OCI-LY3 (cell line): ENCODE results near the gene SLC12A4.
"Not testable (repeated sequence)": the region's sequence is repeated elsewhere in the genome, so short reads cannot be mapped to it uniquely, and the experiment has no call there.

ENCODE experiments used
- H2AFZ ChIP-seq: fragments of 200-600, 300-600 bp; shearing (Covaris generic); 2 replicates; pipeline ENCODE4 v1.6.0; 2014; ENCODE audit warnings: antibody characterized with exemption, low read depth, low read length
- H3K27ac ChIP-seq: fragments of 200-600, 300-600 bp; sonication (generic); 2 replicates; pipeline ENCODE4 v1.5.1; 2014; ENCODE audit warnings: mild to moderate bottlenecking, low read length, moderate library complexity, mixed read lengths
- H3K27me3 ChIP-seq: fragments of 200-600, 300-600 bp; sonication (generic); 2 replicates; pipeline ENCODE4 v1.6.1; 2014; ENCODE audit warnings: low read depth, low read length, mixed read lengths
- H3K36me3 ChIP-seq: fragments of 200-600, 300-600 bp; sonication (generic); replicated peaks from 2 replicates; pipeline ENCODE3; 2014; ENCODE audit warnings: low read depth, low read length, mixed read lengths
- H3K4me1 ChIP-seq: fragments of 300-600, 200-600 bp; sonication (generic); 2 replicates; pipeline ENCODE4 v1.6.1; 2014; ENCODE audit warnings: low read length, mixed read lengths
- H3K4me2 ChIP-seq: fragments of 200-600, 300-600 bp; sonication (generic); 2 replicates; pipeline ENCODE4 v1.6.1; 2014; ENCODE audit warnings: low read length, mixed read lengths
- H3K4me3 ChIP-seq: fragments of 300-600, 200-600 bp; sonication (generic); 2 replicates; pipeline ENCODE4 v1.5.1; 2014; ENCODE audit warnings: antibody characterized with exemption, mild to moderate bottlenecking, low read length, moderate library complexity
- H3K79me2 ChIP-seq: fragments of 300-600, 200-600 bp; shearing (Covaris generic); 2 replicates; pipeline ENCODE4 v1.6.1; 2014; ENCODE audit warnings: mild to moderate bottlenecking, low read length, mixed read lengths
- H3K9ac ChIP-seq: fragments of 300-600, 200-600 bp; shearing (Covaris generic); 2 replicates; pipeline ENCODE4 v1.6.0; 2014; ENCODE audit warnings: mild to moderate bottlenecking, low read length, moderate library complexity
- H3K9me3 ChIP-seq: fragments of 200-600, 300-600 bp; shearing (Covaris generic); 2 replicates; pipeline ENCODE4 v1.6.1; 2014; ENCODE audit warnings: low read length, mixed read lengths; ENCODE audit not compliant: insufficient read depth
- H4K20me1 ChIP-seq: fragments of 200-600, 300-600 bp; sonication (generic); 2 replicates; pipeline ENCODE4 v1.6.1; 2016; ENCODE audit warnings: low read length, mixed read lengths; ENCODE audit not compliant: insufficient read depth
- EZH2phosphoT487 ChIP-seq: fragments of 200-600 bp; shearing (Covaris generic); IDR thresholded peaks from 2 replicates; pipeline ENCODE4 v1.6.1; 2018; ENCODE audit warnings: antibody characterized with exemption, mixed run types, low read depth
- TF ChIP-seq, protein P1 (sequence below): fragments of 200-600, 300-600 bp; sonication (generic); IDR thresholded peaks from 2 replicates; pipeline ENCODE4 v1.5.1; 2014; ENCODE audit warnings: antibody characterized with exemption, low read length, low read depth

SLC12A4 gene

DNA sequence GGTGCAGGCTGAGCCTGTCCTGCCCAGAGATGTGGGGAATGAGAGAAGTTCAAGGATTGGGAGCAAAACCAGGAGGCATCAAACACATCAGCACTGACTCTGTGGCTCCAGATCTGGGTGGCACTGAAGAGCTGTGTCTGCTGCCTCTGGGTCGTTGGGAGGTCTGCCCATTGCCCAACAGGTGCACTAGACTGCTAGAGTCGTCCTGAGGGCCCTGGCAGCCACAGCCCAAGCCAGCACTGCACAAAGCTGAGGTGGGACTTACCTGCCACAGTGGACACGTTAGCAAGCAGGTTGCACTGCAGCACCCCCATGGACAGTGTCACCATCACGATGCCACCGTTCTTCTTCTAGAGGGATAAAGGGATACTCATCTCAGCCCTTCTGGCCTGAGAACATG, 8.6 kb upstream of the SLC12A4 start:
- H3K4me3 ChIP-seq, result no peak overlapping the region
- no peaks in the 10 kb centered on the region for H3K9me3 ChIP-seq
- no peaks in the 10 kb centered on the region for H3K27me3 ChIP-seq
- H3K9ac ChIP-seq, result no peak overlapping the region
- H2AFZ ChIP-seq, result no peak overlapping the region
- H3K4me2 ChIP-seq, result no peak overlapping the region
- no peaks in the 10 kb centered on the region for H3K79me2 ChIP-seq
- no peak for TF ChIP-seq EZH2phosphoT487
- TF ChIP-seq, protein P1, sequence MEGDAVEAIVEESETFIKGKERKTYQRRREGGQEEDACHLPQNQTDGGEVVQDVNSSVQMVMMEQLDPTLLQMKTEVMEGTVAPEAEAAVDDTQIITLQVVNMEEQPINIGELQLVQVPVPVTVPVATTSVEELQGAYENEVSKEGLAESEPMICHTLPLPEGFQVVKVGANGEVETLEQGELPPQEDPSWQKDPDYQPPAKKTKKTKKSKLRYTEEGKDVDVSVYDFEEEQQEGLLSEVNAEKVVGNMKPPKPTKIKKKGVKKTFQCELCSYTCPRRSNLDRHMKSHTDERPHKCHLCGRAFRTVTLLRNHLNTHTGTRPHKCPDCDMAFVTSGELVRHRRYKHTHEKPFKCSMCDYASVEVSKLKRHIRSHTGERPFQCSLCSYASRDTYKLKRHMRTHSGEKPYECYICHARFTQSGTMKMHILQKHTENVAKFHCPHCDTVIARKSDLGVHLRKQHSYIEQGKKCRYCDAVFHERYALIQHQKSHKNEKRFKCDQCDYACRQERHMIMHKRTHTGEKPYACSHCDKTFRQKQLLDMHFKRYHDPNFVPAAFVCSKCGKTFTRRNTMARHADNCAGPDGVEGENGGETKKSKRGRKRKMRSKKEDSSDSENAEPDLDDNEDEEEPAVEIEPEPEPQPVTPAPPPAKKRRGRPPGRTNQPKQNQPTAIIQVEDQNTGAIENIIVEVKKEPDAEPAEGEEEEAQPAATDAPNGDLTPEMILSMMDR, result no peak
- H3K4me1 ChIP-seq, result peaks cover 7% of the 10 kb centered on the region
- H4K20me1 ChIP-seq, result no peaks in the 10 kb centered on the region
- H3K27ac ChIP-seq, result no peak overlapping the region
- H3K36me3 ChIP-seq, result no peaks in the 10 kb centered on the region

DNA sequence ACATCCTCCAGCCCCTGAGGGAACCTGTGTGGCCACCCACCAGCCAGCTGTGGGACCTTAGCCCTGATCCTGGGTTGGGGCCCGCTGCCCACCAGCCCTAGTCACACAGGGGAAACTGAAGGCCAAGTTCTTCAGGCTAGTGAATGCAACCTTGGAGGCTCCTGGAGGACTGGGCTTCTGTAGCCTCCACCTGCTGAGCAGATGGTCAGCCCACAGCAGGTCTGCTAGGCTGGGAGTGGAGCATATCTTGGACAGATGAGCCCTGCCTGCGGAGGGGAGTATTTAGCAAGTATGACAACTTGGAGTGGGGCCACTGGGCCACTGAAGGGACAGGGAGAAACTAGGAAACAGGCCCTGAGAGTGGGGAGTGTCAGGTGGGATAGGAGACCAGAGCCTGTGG, 7.8 kb upstream of the SLC12A4 start:
- no peak overlapping the region for H3K9ac ChIP-seq

DNA sequence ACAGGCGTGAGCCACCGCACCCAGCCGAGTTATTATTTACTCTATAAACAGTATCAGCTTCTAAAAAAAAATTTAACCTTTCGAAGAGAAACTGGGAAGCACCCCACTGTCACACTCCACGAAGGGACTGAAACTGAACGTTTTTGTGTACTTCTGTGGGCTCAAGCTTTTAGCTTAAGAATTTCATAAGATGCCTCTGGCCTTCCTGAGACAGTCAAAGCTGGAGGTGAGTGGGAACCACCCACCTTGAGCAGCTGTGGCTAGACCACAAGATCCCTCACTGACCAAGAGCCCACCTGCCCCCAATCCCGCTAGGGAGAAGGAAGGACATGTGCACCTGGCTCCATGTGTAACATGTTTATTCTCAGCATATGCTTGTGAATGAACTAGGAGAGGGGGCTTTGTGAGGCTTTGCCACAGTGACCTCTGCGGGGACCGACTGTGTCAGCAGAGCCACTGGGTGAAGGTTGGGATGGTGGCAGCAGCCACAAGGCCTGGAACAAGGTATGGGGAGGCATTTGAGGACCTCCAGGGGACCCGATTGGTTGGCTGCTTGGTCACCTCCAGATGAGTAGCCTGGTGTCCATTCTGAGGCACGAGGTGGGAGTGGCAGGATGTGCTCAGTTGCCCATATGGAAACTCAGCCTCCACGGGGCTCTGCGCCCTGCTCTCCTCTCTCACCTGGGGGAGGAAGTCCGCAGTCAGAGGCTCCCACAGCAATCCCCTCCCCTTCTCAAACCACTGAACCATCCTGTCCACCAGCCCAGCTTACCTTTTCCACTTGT, 7.1 kb upstream of the SLC12A4 start:
- Histone ChIP-seq H3K4me2 (peak overlapping the region; percentile 19; the same call in 1 of the 2 replicates), H2AFZ (no peak overlapping the region), H3K4me1 (peaks cover 7% of the 10 kb centered on the region)

More for the DNA sequence above, 7.8 kb upstream of the SLC12A4 start:
- H3K27ac ChIP-seq, result no peak overlapping the region
- H3K4me3 ChIP-seq, result no peak overlapping the region
- TF ChIP-seq EZH2phosphoT487, result no peak
- TF ChIP-seq, protein P1, result no peak
- H4K20me1 ChIP-seq, result no peaks in the 10 kb centered on the region
- no peak overlapping the region for H2AFZ ChIP-seq
- H3K36me3 ChIP-seq, result no peaks in the 10 kb centered on the region
- no peaks in the 10 kb centered on the region for H3K9me3 ChIP-seq
- H3K79me2 ChIP-seq, result no peaks in the 10 kb centered on the region
- peaks cover 7% of the 10 kb centered on the region for H3K4me1 ChIP-seq
- H3K27me3 ChIP-seq, result no peaks in the 10 kb centered on the region
- H3K4me2 ChIP-seq, result no peak overlapping the region

DNA sequence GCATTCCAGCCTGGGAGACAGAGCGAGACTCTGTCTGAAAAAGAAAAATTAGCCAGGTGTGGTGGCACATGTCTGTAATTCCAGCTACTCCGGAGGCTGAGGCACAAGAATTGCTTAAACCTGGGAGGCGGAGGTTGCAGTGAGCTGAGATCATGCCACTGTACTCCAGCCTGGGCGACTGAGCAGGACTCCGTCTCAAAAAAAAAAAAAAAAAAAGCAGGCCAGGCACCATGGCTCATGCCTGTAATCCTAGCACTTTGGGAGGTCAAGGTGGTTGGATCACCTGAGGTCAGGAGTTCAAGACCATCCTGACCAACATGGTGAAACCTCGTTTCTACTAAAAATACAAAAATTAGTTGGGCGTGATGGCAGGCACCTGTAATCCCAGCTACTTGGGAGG, 3.8 kb upstream of the SLC12A4 start:
- not testable (repeated sequence) for H3K4me2 ChIP-seq, H3K4me1 ChIP-seq, H3K79me2 ChIP-seq, H3K9ac ChIP-seq, H2AFZ ChIP-seq, H3K9me3 ChIP-seq, H3K27ac ChIP-seq, H3K36me3 ChIP-seq, H3K27me3 ChIP-seq, H3K4me3 ChIP-seq, H4K20me1 ChIP-seq

More for the DNA sequence above, 7.1 kb upstream of the SLC12A4 start:
- H4K20me1 ChIP-seq, result no peaks in the 10 kb centered on the region
- H3K9me3 ChIP-seq, result no peaks in the 10 kb centered on the region
- no peak overlapping the region for H3K9ac ChIP-seq
- no peak overlapping the region for H3K4me3 ChIP-seq
- no peaks in the 10 kb centered on the region for H3K79me2 ChIP-seq
- no peak overlapping the region for H3K27ac ChIP-seq
- no peaks in the 10 kb centered on the region for H3K27me3 ChIP-seq
- H3K36me3 ChIP-seq, result no peaks in the 10 kb centered on the region
- TF ChIP-seq, protein P1, result no peak
